CD4-positive, alpha-beta T cell treated with Interleukin-17A for 1 hour (primary cell): ENCODE data around the gene SF3B4.
"Not testable (repeated sequence)": the region's sequence is repeated elsewhere in the genome, so short reads cannot be mapped to it uniquely, and the experiment has no call there.

ENCODE experiments used
- DNase-seq: peaks from one replicate; pipeline ENCODE4 v3.0.0-alpha.2; 2020

SF3B4 gene

GRCh38 chr1:149927563-149928400 is at the start of gene SF3B4:
TSS of gene SF3B4 (minus strand) at chr1:149927803. CDS start at chr1:149927759, 44 bp downstream.
- peak; percentile 96 for DNase-seq

- DNase-seq: no peak
Observed at GRCh38 chr1:149977345-149977744, 49.7 kb upstream of the SF3B4 start.

GRCh38 chr1:149972547-149972946 is 44.9 kb upstream of the SF3B4 start:
- no peak for DNase-seq

- no peak for DNase-seq
Observed at GRCh38 chr1:149967646-149968045, 40.0 kb upstream of the SF3B4 start.

GRCh38 chr1:149967041-149967440 is 39.4 kb upstream of the SF3B4 start:
- DNase-seq: no peak

- no peak for DNase-seq
Observed at GRCh38 chr1:149966405-149966804, 38.8 kb upstream of the SF3B4 start.

GRCh38 chr1:149965440-149965839 is 37.8 kb upstream of the SF3B4 start:
- peak; percentile 8 for DNase-seq

- DNase-seq: no peak
Observed at GRCh38 chr1:149963358-149963757, 35.8 kb upstream of the SF3B4 start.

GRCh38 chr1:149962736-149963135 is 35.1 kb upstream of the SF3B4 start:
- no peak for DNase-seq

GRCh38 chr1:149962039-149962647 is 34.5 kb upstream of the SF3B4 start:
- peak; percentile 74 for DNase-seq

- not testable (repeated sequence) for DNase-seq
Observed at GRCh38 chr1:149957548-149957947, 29.9 kb upstream of the SF3B4 start.

- DNase-seq: no peak
Observed at GRCh38 chr1:149949911-149950310, 22.3 kb upstream of the SF3B4 start.

GRCh38 chr1:149945206-149945605 is 17.6 kb upstream of the SF3B4 start:
- no peak for DNase-seq

GRCh38 chr1:149942885-149943284 is 15.3 kb upstream of the SF3B4 start:
- no peak for DNase-seq

- no peak for DNase-seq
Observed at GRCh38 chr1:149942207-149942606, 14.6 kb upstream of the SF3B4 start.

GRCh38 chr1:149940427-149940826 is 12.8 kb upstream of the SF3B4 start:
- DNase-seq: no peak

GRCh38 chr1:149938668-149939003 is 11.0 kb upstream of the SF3B4 start:
- not testable (repeated sequence) for DNase-seq

GRCh38 chr1:149937759-149938158 is 10.2 kb upstream of the SF3B4 start:
- DNase-seq: no peak

- DNase-seq: no peak
Observed at GRCh38 chr1:149936992-149937705, 9.5 kb upstream of the SF3B4 start.

GRCh38 chr1:149936170-149936991 is 8.8 kb upstream of the SF3B4 start, which contains the start of gene MTMR11:
TSS of gene MTMR11 (minus strand) at chr1:149936879. CDS start at chr1:149936647, 232 bp downstream.
- DNase-seq: no peak

GRCh38 chr1:149934356-149934755 is 6.8 kb upstream of the SF3B4 start:
- no peak for DNase-seq

GRCh38 chr1:149933208-149933607 is 5.6 kb upstream of the SF3B4 start:
- no peak for DNase-seq

GRCh38 chr1:149932474-149932873 is 4.9 kb upstream of the SF3B4 start:
- no peak for DNase-seq
